ENCODE data around the gene ACSF2.

The ACSF2 gene

DNA sequence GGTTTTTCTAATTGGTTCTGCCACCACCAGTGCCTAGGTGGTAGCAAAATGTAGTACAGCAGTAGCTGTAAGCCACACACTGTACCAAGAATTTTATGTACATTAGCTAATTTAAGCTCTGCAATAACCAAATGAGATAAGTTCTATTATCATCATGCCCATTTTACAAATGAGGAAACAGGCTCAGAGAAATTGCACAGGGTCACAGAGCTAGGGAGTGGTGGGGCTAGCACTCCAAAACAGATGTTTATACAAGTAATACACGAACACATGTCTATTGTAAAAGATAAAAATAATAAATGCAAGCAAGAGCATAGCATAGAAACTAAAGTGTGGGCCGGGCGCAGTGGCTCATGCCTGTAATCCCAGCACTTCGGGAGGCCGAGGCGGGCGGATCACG lies 66.2 kb downstream of the ACSF2 start:
- H3K36me3 ChIP-seq (ENCODE audit: low read depth): no peaks in the 10 kb centered on the region
- peaks cover 12% of the 10 kb centered on the region for H3K4me1 ChIP-seq (ENCODE audit: insufficient read depth, poor library complexity, severe bottlenecking)
- no peak for ATAC-seq (ENCODE audit: low read depth)
- H3K27me3 ChIP-seq (ENCODE audit: insufficient read depth, poor library complexity, severe bottlenecking): no peaks in the 10 kb centered on the region
- TF ChIP-seq, protein P1, sequence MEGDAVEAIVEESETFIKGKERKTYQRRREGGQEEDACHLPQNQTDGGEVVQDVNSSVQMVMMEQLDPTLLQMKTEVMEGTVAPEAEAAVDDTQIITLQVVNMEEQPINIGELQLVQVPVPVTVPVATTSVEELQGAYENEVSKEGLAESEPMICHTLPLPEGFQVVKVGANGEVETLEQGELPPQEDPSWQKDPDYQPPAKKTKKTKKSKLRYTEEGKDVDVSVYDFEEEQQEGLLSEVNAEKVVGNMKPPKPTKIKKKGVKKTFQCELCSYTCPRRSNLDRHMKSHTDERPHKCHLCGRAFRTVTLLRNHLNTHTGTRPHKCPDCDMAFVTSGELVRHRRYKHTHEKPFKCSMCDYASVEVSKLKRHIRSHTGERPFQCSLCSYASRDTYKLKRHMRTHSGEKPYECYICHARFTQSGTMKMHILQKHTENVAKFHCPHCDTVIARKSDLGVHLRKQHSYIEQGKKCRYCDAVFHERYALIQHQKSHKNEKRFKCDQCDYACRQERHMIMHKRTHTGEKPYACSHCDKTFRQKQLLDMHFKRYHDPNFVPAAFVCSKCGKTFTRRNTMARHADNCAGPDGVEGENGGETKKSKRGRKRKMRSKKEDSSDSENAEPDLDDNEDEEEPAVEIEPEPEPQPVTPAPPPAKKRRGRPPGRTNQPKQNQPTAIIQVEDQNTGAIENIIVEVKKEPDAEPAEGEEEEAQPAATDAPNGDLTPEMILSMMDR (IDR thresholded peaks at IDR 0.05; ENCODE audit: poor library complexity, severe bottlenecking): no peak
- H3K9me3 ChIP-seq (ENCODE audit: severe bottlenecking): no peaks in the 10 kb centered on the region
- no peak overlapping the region for H3K27ac ChIP-seq (ENCODE audit: poor library complexity, severe bottlenecking)
- H3K4me3 ChIP-seq (ENCODE audit: severe bottlenecking): no peak overlapping the region
- no peak for DNase-seq (ENCODE audit: low spot score)

DNA sequence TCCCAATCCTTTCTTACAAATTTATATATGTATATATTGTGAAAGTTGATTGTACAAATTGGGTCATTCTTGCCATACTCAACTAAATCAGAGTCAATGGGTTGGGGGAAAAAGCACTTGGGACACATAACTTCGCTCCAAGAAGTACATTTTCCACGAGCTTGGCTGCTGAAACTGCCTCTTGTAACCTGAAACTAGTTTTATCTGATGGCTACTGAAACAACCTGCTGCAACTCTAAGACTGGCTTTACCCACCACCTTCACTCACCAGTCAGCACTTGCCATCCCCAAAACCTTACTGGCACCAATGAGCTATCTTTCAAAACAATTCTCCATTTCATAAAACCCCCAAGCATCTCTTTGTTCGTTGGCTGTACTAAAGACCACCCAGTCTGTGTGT lies 67.7 kb downstream of the ACSF2 start:
- H3K27me3 ChIP-seq (ENCODE audit: insufficient read depth, poor library complexity, severe bottlenecking): no peaks in the 10 kb centered on the region
- H3K9me3 ChIP-seq (ENCODE audit: severe bottlenecking): no peaks in the 10 kb centered on the region
- ATAC-seq (ENCODE audit: low read depth) (no peak), DNase-seq (ENCODE audit: low spot score) (no peak)
- TF ChIP-seq, protein P1 (IDR thresholded peaks at IDR 0.05; ENCODE audit: poor library complexity, severe bottlenecking): no peak
- H3K27ac ChIP-seq (ENCODE audit: poor library complexity, severe bottlenecking): no peak overlapping the region
- H3K36me3 ChIP-seq (ENCODE audit: low read depth): no peaks in the 10 kb centered on the region
- no peaks in the 10 kb centered on the region for H3K4me1 ChIP-seq (ENCODE audit: insufficient read depth, poor library complexity, severe bottlenecking)
- H3K4me3 ChIP-seq (ENCODE audit: severe bottlenecking): no peak overlapping the region

DNA sequence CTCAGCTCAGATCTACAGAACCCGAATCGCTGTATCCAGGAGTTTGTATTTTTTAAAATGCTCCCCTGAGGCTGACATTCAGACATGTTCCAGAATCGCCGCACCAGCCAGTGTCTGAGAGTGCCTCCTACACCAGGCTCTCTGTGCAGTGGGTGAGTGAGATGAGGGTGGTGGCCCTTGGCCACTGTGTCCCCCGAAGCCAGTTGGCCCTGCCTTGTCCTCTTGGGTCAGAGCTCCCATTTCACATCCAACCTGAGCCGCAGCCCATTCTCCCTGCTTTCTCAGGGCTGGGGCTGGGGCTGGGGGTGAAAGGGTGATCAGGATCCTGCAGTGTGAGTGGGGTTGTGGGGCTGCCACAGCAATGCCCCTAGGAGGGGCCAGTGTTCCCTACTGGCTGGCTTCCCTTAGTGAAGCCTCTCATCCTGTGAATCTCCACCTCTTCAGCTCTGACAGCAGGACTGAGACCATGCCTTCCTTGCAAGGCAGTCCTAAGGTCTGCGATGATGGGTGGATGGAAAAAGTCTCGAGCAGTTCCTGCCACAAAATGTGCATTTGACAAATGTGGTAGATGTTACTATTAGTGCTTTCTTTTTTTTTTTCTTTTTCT lies 69.3 kb downstream of the ACSF2 start:
- Histone ChIP-seq H3K27ac (ENCODE audit: poor library complexity, severe bottlenecking) (no peak overlapping the region), H3K36me3 (ENCODE audit: low read depth) (no peaks in the 10 kb centered on the region), H3K9me3 (ENCODE audit: severe bottlenecking) (no peaks in the 10 kb centered on the region), H3K27me3 (ENCODE audit: insufficient read depth, poor library complexity, severe bottlenecking) (no peaks in the 10 kb centered on the region), H3K4me1 (ENCODE audit: insufficient read depth, poor library complexity, severe bottlenecking) (no peaks in the 10 kb centered on the region), H3K4me3 (ENCODE audit: severe bottlenecking) (no peak overlapping the region)
- TF ChIP-seq, protein P1 (IDR thresholded peaks at IDR 0.05; ENCODE audit: poor library complexity, severe bottlenecking): no peak
- no peak for ATAC-seq (ENCODE audit: low read depth)
- no peak for DNase-seq (ENCODE audit: low spot score)

DNA sequence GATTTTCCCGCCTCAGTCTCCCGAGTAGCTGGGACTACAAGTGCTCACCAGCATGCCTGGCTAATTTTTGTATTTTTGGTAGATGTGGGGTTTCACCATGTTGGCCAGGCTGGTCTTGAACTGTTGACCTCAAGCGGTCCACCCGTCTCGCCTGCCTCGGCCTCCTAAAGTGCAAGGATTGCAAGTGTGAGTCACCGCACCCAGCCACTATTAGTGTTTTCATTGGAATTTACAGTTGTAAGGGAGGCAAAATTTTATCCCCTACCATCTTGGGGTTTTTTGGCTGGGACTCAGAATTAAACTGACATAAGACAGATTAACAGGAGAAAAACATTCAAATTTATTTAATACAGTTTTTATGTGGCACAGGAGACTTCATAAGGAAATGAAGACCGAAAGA lies 69.9 kb downstream of the ACSF2 start:
- TF ChIP-seq, protein P1 (IDR thresholded peaks at IDR 0.05; ENCODE audit: poor library complexity, severe bottlenecking): no peak
- no peak for DNase-seq (ENCODE audit: low spot score)
- no peak overlapping the region for H3K4me3 ChIP-seq (ENCODE audit: severe bottlenecking)

DNA sequence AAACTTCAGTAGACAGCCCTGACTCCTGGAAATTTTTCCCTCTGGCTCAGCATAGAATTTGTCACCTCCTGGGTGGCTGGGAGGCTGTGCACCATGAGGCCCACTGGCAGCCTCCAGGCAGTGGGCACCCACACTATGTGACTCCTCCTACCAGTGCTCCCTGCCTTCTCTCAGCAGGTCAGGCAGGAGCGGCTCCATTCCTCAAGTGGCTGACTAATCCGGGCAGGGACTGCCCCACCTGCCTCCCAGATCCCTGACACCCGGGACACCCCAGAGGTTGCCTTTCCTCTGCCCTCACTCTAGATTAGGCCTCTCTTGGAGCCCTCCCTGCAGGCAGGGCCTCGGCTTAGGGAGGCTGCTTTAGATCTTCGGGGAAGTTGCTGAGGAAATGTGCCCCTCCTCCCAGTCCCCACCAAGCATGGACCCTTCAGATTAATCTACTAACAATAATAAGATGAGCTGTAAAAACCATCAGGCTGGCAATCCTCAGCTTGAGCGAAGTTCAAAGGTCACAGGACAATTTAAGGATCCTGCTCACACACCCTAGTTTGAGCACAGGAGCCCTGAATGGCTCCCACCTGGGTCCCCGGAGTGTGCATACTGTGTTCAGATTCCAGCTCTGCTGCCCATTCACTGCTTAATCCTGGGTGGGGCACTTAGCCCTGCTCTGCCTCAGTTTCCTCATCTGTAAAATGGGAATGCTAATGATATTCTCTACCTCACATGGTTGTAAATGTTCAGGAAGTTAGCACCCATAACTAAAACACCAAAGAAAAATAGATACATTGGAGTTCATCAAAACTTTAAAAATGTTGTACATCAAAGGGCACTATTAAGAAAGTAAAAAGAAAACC lies 72.2 kb downstream of the ACSF2 start:
- TF ChIP-seq, protein P1 (IDR thresholded peaks at IDR 0.05; ENCODE audit: poor library complexity, severe bottlenecking): no peak
- Histone ChIP-seq H3K4me3 (ENCODE audit: severe bottlenecking) (no peak overlapping the region), H3K27me3 (ENCODE audit: insufficient read depth, poor library complexity, severe bottlenecking) (no peaks in the 10 kb centered on the region), H3K27ac (ENCODE audit: poor library complexity, severe bottlenecking) (no peak overlapping the region), H3K9me3 (ENCODE audit: severe bottlenecking) (no peaks in the 10 kb centered on the region), H3K4me1 (ENCODE audit: insufficient read depth, poor library complexity, severe bottlenecking) (no peaks in the 10 kb centered on the region), H3K36me3 (ENCODE audit: low read depth) (no peaks in the 10 kb centered on the region)
- ATAC-seq (ENCODE audit: low read depth): peak; percentile 72
- no peak for DNase-seq (ENCODE audit: low spot score)

More for the DNA sequence above, 69.9 kb downstream of the ACSF2 start:
- ATAC-seq (ENCODE audit: low read depth): peak; percentile 38; the same call in 1 of the 3 replicates
- Histone ChIP-seq H3K27me3 (ENCODE audit: insufficient read depth, poor library complexity, severe bottlenecking) (no peaks in the 10 kb centered on the region), H3K36me3 (ENCODE audit: low read depth) (no peaks in the 10 kb centered on the region), H3K4me1 (ENCODE audit: insufficient read depth, poor library complexity, severe bottlenecking) (no peaks in the 10 kb centered on the region), H3K9me3 (ENCODE audit: severe bottlenecking) (no peaks in the 10 kb centered on the region), H3K27ac (ENCODE audit: poor library complexity, severe bottlenecking) (no peak overlapping the region)

All from RWPE2 (cell line).